IMR-90 (cell line): ENCODE results near the gene AOPEP. TPM values are rescaled to one million over a fixed set of nuclear protein-coding genes. Genes with fewer than 3 reads are reported as not detected.

Experiments
- ATAC-seq: fragments of 200-7000 bp; cut with Tn5 transposase; 2 replicates; pipeline ENCODE4 v1.9.1; 2020; ENCODE audit warnings: low read depth, mild to moderate bottlenecking, moderate library complexity
- BruUV-seq: library from RNA; stranded (reverse); fragments of 400-500 nt; replicated peaks from 2 replicates; lab custom pipeline; 2021; lab: Mats Ljungman, UMichigan
- CTCF ChIA-PET: fragments of 300-600 bp; formaldehyde crosslinking; extraction: SDS; loops from one replicate; lab custom pipeline; 2021; ENCODE audit warnings: antibody characterized with exemption; lab: Yijun Ruan, JAX
- POLR2A ChIA-PET: fragments of 300-600 bp; sonication (Branson Sonifier 250); formaldehyde crosslinking; loops from one replicate; lab custom pipeline; 2022; ENCODE audit warnings: antibody characterized with exemption; ENCODE audit not compliant: unreplicated experiment; lab: Charles Lee
- DNase-seq: peaks from one replicate; pipeline ENCODE4 v3.0.0; 2013
- H2AFZ ChIP-seq: replicated peaks from 2 replicates; pipeline ENCODE3; 2013; ENCODE audit warnings: low read length, mild to moderate bottlenecking; ENCODE audit not compliant: poor library complexity
- H2AK5ac ChIP-seq: 2 replicates; pipeline ENCODE4 v1.6.1; 2013; ENCODE audit warnings: low read depth, low read length, inconsistent platforms
- H2AK9ac ChIP-seq: replicated peaks from 2 replicates; pipeline ENCODE3; 2013; ENCODE audit warnings: mild to moderate bottlenecking, low read depth, low read length, moderate library complexity; ENCODE audit not compliant: poor library complexity
- H2BK120ac ChIP-seq: 2 replicates; pipeline ENCODE4 v1.6.1; 2013; ENCODE audit warnings: low read depth, low read length, inconsistent platforms
- H2BK15ac ChIP-seq: 3 replicates; pipeline ENCODE4 v1.6.1; 2013; ENCODE audit warnings: low read depth, low read length, inconsistent platforms
- H2BK20ac ChIP-seq: 2 replicates; pipeline ENCODE4 v1.6.1; 2013; ENCODE audit warnings: low read depth, mild to moderate bottlenecking, inconsistent platforms, low read length, moderate library complexity
- H2BK5ac ChIP-seq: 2 replicates; pipeline ENCODE4 v1.6.1; 2013; ENCODE audit warnings: mild to moderate bottlenecking, low read depth, low read length, inconsistent platforms; ENCODE audit not compliant: poor library complexity, severe bottlenecking
- H3K14ac ChIP-seq: replicated peaks from 2 replicates; pipeline ENCODE4 v1.6.1; 2013; ENCODE audit warnings: low read depth, low read length, inconsistent platforms
- H3K18ac ChIP-seq: 2 replicates; pipeline ENCODE4 v1.6.1; 2013; ENCODE audit warnings: low read depth, low read length, control low read depth
- H3K23ac ChIP-seq: 2 replicates; pipeline ENCODE4 v1.6.1; 2013; ENCODE audit warnings: low read depth, low read length, inconsistent platforms
- H3K27ac ChIP-seq: 2 replicates; pipeline ENCODE4 v1.5.1; 2013; ENCODE audit warnings: mild to moderate bottlenecking, control low read depth, low read length; ENCODE audit not compliant: insufficient read depth
- H3K27me3 ChIP-seq: 2 replicates; pipeline ENCODE4 v1.6.1; 2013; ENCODE audit warnings: low read length; ENCODE audit not compliant: control insufficient read depth, insufficient read depth
- H3K36me3 ChIP-seq: 2 replicates; pipeline ENCODE4 v1.6.1; 2013; ENCODE audit warnings: low read length, mixed read lengths; ENCODE audit not compliant: control insufficient read depth, insufficient read depth
- H3K4ac ChIP-seq: 2 replicates; pipeline ENCODE4 v1.6.1; 2013; ENCODE audit warnings: low read depth, low read length, inconsistent platforms
- H3K4me1 ChIP-seq: 2 replicates; pipeline ENCODE4 v1.6.1; 2013; ENCODE audit warnings: low read length, mixed read lengths; ENCODE audit not compliant: control insufficient read depth, insufficient read depth
- H3K4me2 ChIP-seq: 2 replicates; pipeline ENCODE4 v1.6.1; 2013; ENCODE audit warnings: low read depth, mild to moderate bottlenecking, control low read depth, low read length, moderate library complexity
- H3K4me3 ChIP-seq: 2 replicates; pipeline ENCODE4 v1.5.1; 2013; ENCODE audit warnings: low read depth, mild to moderate bottlenecking, control low read depth, low read length, moderate library complexity; ENCODE audit not compliant: insufficient read depth
- H3K56ac ChIP-seq: 2 replicates; pipeline ENCODE4 v1.6.1; 2013; ENCODE audit warnings: low read length, inconsistent platforms; ENCODE audit not compliant: insufficient read depth; ENCODE audit errors: extremely low read depth
- H3K79me1 ChIP-seq, 2 experiments: 2 replicates each; pipeline ENCODE4 v1.6.1; 2013; ENCODE audit warnings: low read length in 2 of 2, inconsistent platforms in 1 of 2, low read depth in 1 of 2
- H3K9ac ChIP-seq: 2 replicates; pipeline ENCODE4 v1.6.1; 2013; ENCODE audit warnings: low read depth, low read length, control low read depth
- H3K9me1 ChIP-seq: 2 replicates; pipeline ENCODE4 v1.6.1; 2013; ENCODE audit warnings: low read length, inconsistent platforms; ENCODE audit not compliant: insufficient read depth
- H3K9me3 ChIP-seq: 2 replicates; pipeline ENCODE4 v1.6.1; 2013; ENCODE audit warnings: low read length; ENCODE audit not compliant: control insufficient read depth, insufficient read depth
- H4K20me1 ChIP-seq: 2 replicates; pipeline ENCODE4 v1.6.1; 2013; ENCODE audit warnings: low read length, inconsistent platforms; ENCODE audit not compliant: insufficient read depth
- H4K5ac ChIP-seq: 2 replicates; pipeline ENCODE4 v1.6.1; 2013; ENCODE audit warnings: mild to moderate bottlenecking, low read depth, low read length, control low read depth
- H4K8ac ChIP-seq, 2 experiments: 2 replicates each; pipeline ENCODE4 v1.6.1; 2013; ENCODE audit warnings: low read depth in 2 of 2, low read length in 2 of 2, control low read depth in 1 of 2, inconsistent platforms in 1 of 2
- H4K91ac ChIP-seq: 2 replicates; pipeline ENCODE4 v1.6.1; 2013; ENCODE audit warnings: low read depth, low read length, inconsistent platforms; ENCODE audit not compliant: insufficient read depth
- BHLHE40 ChIP-seq: fragments of 150-350 bp; IDR thresholded peaks from 2 replicates; pipeline ENCODE4 v1.6.1; 2016; ENCODE audit warnings: mild to moderate bottlenecking, low read depth, low read length
- CEBPB ChIP-seq: IDR thresholded peaks from 2 replicates; pipeline ENCODE4 v1.6.1; 2012; ENCODE audit warnings: low read depth, low read length, improper control_type of control experiment
- CHD1 ChIP-seq: IDR thresholded peaks from 2 replicates; pipeline ENCODE4 v1.6.1; 2012; ENCODE audit warnings: low read depth, low read length, improper control_type of control experiment
- CTCF ChIP-seq: conservative IDR thresholded peaks from 2 replicates; pipeline ENCODE4 v1.5.1; 2012; ENCODE audit warnings: mild to moderate bottlenecking, low read depth, low read length, improper control_type of control experiment
- FOS ChIP-seq: fragments of 150-350 bp; IDR thresholded peaks from 2 replicates; pipeline ENCODE4 v1.6.1; 2016; ENCODE audit warnings: low read depth, low read length
- MAZ ChIP-seq: IDR thresholded peaks from 2 replicates; pipeline ENCODE4 v1.6.1; 2012; ENCODE audit warnings: low read depth, mild to moderate bottlenecking, low read length, improper control_type of control experiment, moderate library complexity, borderline replicate concordance
- MXI1 ChIP-seq: IDR thresholded peaks from 2 replicates; pipeline ENCODE4 v1.6.1; 2012; ENCODE audit warnings: low read depth, mild to moderate bottlenecking, low read length, moderate library complexity, borderline replicate concordance
- NFE2L2 ChIP-seq: fragments of 150-350 bp; IDR thresholded peaks from 2 replicates; pipeline ENCODE4 v1.6.1; 2016; ENCODE audit warnings: low read depth, mild to moderate bottlenecking, low read length
- POLR2A ChIP-seq: IDR thresholded peaks from 2 replicates; pipeline ENCODE4 v1.6.1; 2012; ENCODE audit warnings: mild to moderate bottlenecking, low read depth, low read length
- RAD21 ChIP-seq: IDR thresholded peaks from 2 replicates; pipeline ENCODE4 v1.6.1; 2012; ENCODE audit warnings: low read length, improper control_type of control experiment
- RFX5 ChIP-seq: IDR thresholded peaks from 2 replicates; pipeline ENCODE4 v1.8.0; 2012; ENCODE audit warnings: low read depth, mild to moderate bottlenecking, low read length, moderate library complexity
- SMC3 ChIP-seq: fragments of 150-350 bp; IDR thresholded peaks from 2 replicates; pipeline ENCODE4 v1.6.1; 2016; ENCODE audit warnings: low read depth, mild to moderate bottlenecking, antibody characterized with exemption, low read length, moderate library complexity
- WGBS, 2 experiments: methylation state at CpG; one replicate each; pipeline versions ENCODE4 v1.1.5 to v1.1.7; 2013; ENCODE audit warnings: missing lambda C conversion rate in 2 of 2; ENCODE audit not compliant: insufficient read length in 1 of 2; ENCODE audit errors: extremely low coverage in 2 of 2; 5-methylcytosine and 5-hydroxymethylcytosine counted together
- dilution Hi-C: fragments of 300-500 bp; cut with HindIII; formaldehyde crosslinking; loops from one replicate; pipeline ENCODE4 v1.14.3; 2018; ENCODE audit warnings: low sequenced_read_pairs; ENCODE audit not compliant: unreplicated experiment
- in situ Hi-C: fragments of 300-500 bp; cut with MboI; formaldehyde crosslinking; loops from 3 replicates; pipeline ENCODE4 v1.14.3; 2019; ENCODE audit warnings: low sequenced_read_pairs, inconsistent platforms, mixed read lengths
- intact Hi-C: fragments of 100-400 bp; cut with micrococcal nuclease; formaldehyde crosslinking; loops from 2 replicates; pipeline ENCODE4 v1.10.0; 2022
- polyA plus RNA-seq, 3 experiments: library from polyadenylated mRNA; depleted of rRNA; stranded (reverse); fragments of >200 nt; gene quantifications; 2 replicates each; pipeline ENCODE4 v1.2.3, GENCODE V29; 2012; ENCODE audit warnings: low replicate concordance in 1 of 3
- total RNA-seq: library from RNA; depleted of rRNA; stranded (reverse); fragments of >200 nt; gene quantifications from 2 replicates; pipeline ENCODE4 v1.2.3, GENCODE V29; 2012
- TF ChIP-seq, protein P1 (sequence below): fragments of 150-350 bp; IDR thresholded peaks from 2 replicates; pipeline ENCODE4 v1.6.1; 2016; ENCODE audit warnings: low read depth, mild to moderate bottlenecking, low read length, moderate library complexity, borderline replicate concordance
- TF ChIP-seq, protein P2 (sequence below): fragments of 150-350 bp; IDR thresholded peaks from 2 replicates; pipeline ENCODE4 v1.6.1; 2017; ENCODE audit warnings: mild to moderate bottlenecking, antibody characterized with exemption, low read length, low read depth

The AOPEP gene
- total and polyA plus RNA-seq, 2 of the 4 experiments (the other 2 are of a cell fraction), result 34.9 to 38.7 TPM

- no peak overlapping the region; the same call in 1 of the 2 replicates for H3K23ac ChIP-seq
- H3K27me3 ChIP-seq, result no peaks in the 10 kb centered on the region
- H2AK9ac ChIP-seq, result no peak overlapping the region
- BruUV-seq, result no TSS peak
- peaks cover 44 to 70% of the 10 kb centered on the region in 2 experiments; a peak in 3 of 4 replicates for H3K79me1 ChIP-seq
- peaks cover 20% of the 10 kb centered on the region for H3K36me3 ChIP-seq
- WGBS, 2 experiments, result no CpG with 5 or more reads among the region's 7 CpGs
- no peak for DNase-seq
- H2AK5ac ChIP-seq, result no peak overlapping the region
- H4K91ac ChIP-seq, result peak overlapping the region; percentile 15; the same call in 1 of the 2 replicates
- H3K4ac ChIP-seq, result no peak overlapping the region
- H3K9ac ChIP-seq, result no peak overlapping the region
- H3K27ac ChIP-seq, result no peak overlapping the region
- H3K4me3 ChIP-seq, result no peak overlapping the region
- H3K4me2 ChIP-seq, result no peak overlapping the region
- no peak overlapping the region for H2BK15ac ChIP-seq
- ChIA-PET CTCF (interaction anchor here (1.5 kb wide), 1 partner anchor 14 kb away, joined by 3 read pairs; no protein-coding TSS in a partner anchor), POLR2A (interaction anchor here (0.6 kb wide), 1 partner anchor 260 kb away, joined by 4 read pairs; no protein-coding TSS in a partner anchor)
- no peak for ATAC-seq
- H4K20me1 ChIP-seq, result peaks cover 62% of the 10 kb centered on the region
- H2BK20ac ChIP-seq, result no peak overlapping the region
- in situ Hi-C loops, result no loop called here
- H3K9me1 ChIP-seq, result peaks cover 25% of the 10 kb centered on the region
- intact Hi-C loops, result no loop called here
- no peak overlapping the region for H4K5ac ChIP-seq
- no peak overlapping the region for H2BK120ac ChIP-seq
- H4K8ac ChIP-seq, result 0 out of 4 replicates have a peak overlapping the region, but pooled peaks of 1 of the 2 experiments have one; percentile 42
- no peak overlapping the region for H2BK5ac ChIP-seq
- H3K56ac ChIP-seq, result no peak overlapping the region
- H3K14ac ChIP-seq, result 0 out of 2 replicates have a peak overlapping the region, but pooled peaks have one; percentile 30
- H3K9me3 ChIP-seq, result no peaks in the 10 kb centered on the region
- peaks cover 16% of the 10 kb centered on the region for H3K4me1 ChIP-seq
- no peak overlapping the region; the same call in 1 of the 2 replicates for H3K18ac ChIP-seq
- dilution Hi-C loops, result no loop called here
- H2AFZ ChIP-seq, result no peak overlapping the region
- TF ChIP-seq NFE2L2 (no peak), POLR2A (no peak), CTCF (no peak), RFX5 (no peak), SMC3 (no peak), MXI1 (no peak), CHD1 (no peak), MAZ (no peak), RAD21 (no peak), FOS (no peak), CEBPB (no peak), BHLHE40 (no peak)
- TF ChIP-seq, protein P1, sequence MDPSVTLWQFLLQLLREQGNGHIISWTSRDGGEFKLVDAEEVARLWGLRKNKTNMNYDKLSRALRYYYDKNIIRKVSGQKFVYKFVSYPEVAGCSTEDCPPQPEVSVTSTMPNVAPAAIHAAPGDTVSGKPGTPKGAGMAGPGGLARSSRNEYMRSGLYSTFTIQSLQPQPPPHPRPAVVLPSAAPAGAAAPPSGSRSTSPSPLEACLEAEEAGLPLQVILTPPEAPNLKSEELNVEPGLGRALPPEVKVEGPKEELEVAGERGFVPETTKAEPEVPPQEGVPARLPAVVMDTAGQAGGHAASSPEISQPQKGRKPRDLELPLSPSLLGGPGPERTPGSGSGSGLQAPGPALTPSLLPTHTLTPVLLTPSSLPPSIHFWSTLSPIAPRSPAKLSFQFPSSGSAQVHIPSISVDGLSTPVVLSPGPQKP, result no peak
- TF ChIP-seq, protein P2, sequence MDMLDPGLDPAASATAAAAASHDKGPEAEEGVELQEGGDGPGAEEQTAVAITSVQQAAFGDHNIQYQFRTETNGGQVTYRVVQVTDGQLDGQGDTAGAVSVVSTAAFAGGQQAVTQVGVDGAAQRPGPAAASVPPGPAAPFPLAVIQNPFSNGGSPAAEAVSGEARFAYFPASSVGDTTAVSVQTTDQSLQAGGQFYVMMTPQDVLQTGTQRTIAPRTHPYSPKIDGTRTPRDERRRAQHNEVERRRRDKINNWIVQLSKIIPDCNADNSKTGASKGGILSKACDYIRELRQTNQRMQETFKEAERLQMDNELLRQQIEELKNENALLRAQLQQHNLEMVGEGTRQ, result no peak
Observed at GRCh38 chr9:95037789-95038521, 311.5 kb downstream of the AOPEP start.
